ENCODE results near the gene CA6.

DNA sequence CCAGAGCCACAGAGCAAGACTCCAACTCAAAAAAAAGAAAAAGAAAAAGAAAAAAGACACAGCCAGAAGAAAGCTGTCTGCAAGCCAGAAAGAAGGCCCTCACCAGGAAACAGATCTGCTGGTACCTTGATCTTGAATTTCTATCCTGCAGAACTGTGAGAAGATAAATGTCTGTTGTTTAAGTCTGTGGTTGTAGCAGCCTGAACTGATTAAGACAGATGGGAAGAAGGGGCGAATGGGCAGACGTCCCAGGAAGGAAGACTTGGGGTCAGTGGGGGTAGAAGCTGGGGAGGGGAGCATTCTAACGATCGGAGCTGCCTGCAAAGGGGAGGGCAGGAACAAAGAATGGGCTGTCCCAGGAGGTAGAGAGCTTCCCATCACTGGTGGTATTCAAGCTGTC is 74.2 kb downstream of the CA6 start:
- TF ChIP-seq, protein P1, sequence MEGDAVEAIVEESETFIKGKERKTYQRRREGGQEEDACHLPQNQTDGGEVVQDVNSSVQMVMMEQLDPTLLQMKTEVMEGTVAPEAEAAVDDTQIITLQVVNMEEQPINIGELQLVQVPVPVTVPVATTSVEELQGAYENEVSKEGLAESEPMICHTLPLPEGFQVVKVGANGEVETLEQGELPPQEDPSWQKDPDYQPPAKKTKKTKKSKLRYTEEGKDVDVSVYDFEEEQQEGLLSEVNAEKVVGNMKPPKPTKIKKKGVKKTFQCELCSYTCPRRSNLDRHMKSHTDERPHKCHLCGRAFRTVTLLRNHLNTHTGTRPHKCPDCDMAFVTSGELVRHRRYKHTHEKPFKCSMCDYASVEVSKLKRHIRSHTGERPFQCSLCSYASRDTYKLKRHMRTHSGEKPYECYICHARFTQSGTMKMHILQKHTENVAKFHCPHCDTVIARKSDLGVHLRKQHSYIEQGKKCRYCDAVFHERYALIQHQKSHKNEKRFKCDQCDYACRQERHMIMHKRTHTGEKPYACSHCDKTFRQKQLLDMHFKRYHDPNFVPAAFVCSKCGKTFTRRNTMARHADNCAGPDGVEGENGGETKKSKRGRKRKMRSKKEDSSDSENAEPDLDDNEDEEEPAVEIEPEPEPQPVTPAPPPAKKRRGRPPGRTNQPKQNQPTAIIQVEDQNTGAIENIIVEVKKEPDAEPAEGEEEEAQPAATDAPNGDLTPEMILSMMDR (IDR thresholded peaks at IDR 0.05; ENCODE audit: insufficient read depth, low read length, poor library complexity, severe bottlenecking), result no peak
- no peak for TF ChIP-seq EZH2phosphoT487 (conservative IDR thresholded peaks at IDR 0.05; ENCODE audit: low read length)
